Tibial nerve (tissue), 4 donors: ENCODE data around the gene TBC1D5. TPM values are rescaled to one million over a fixed set of nuclear protein-coding genes. Genes with fewer than 3 reads are reported as not detected.

Experiments
- small RNA-seq: library from RNA; depleted of rRNA; stranded (forward); fragments of <200 nt; gene quantifications from one replicate; pipeline ENCODE3, GENCODE V24; 2016
- total RNA-seq, 4 donors: library from RNA; depleted of rRNA; stranded (reverse); fragments of >200 nt; gene quantifications; one replicate each; pipeline ENCODE4 v1.1.0, GENCODE V29; 2016

The TBC1D5 gene
- total RNA-seq, 4 donors from 2014 or later, result 55.2 to 128 (median 79.4) TPM

Small RNA genes lying within 50 kb of the gene (small RNA-seq; reads per million reads assigned to genes)
- gene AC104451.1 (not detected), gene RNU7-10P (not detected)
